ENCODE results near the gene KRTAP10-3. TPM values are rescaled to one million over a fixed set of nuclear protein-coding genes. Genes with fewer than 3 reads are reported as not detected.

Gene KRTAP10-3
- polyA plus RNA-seq, 2 of the 4 experiments (the other 2 are of a cell fraction), result not detected

- no peak for ATAC-seq
- TF ChIP-seq RCOR1 (IDR thresholded peaks at IDR 0.05; ENCODE audit: low read depth, low read length) (no peak), CHD2 (IDR thresholded peaks at IDR 0.05; ENCODE audit: low read length, partially characterized antibody) (no peak), EHF (CRISPR knock-in tag; IDR thresholded peaks at IDR 0.05) (no peak), KDM1A (IDR thresholded peaks at IDR 0.05; ENCODE audit: low read depth) (no peak), GATA3 (IDR thresholded peaks at IDR 0.05; ENCODE audit: borderline replicate concordance) (no peak), FOSB (CRISPR knock-in tag; IDR thresholded peaks at IDR 0.05) (no peak), MAZ (IDR thresholded peaks at IDR 0.05; ENCODE audit: borderline replicate concordance, low read depth, low read length) (no peak), FOXS1 (CRISPR knock-in tag; IDR thresholded peaks at IDR 0.05) (no peak), FOSL2 (IDR thresholded peaks at IDR 0.05) (no peak), FOSL2 (CRISPR knock-in tag; IDR thresholded peaks at IDR 0.05) (no peak), USF2 (IDR thresholded peaks at IDR 0.05) (no peak), CTCF (IDR thresholded peaks at IDR 0.05) (no peak), ZNF302 (CRISPR knock-in tag; IDR thresholded peaks at IDR 0.05) (no peak), MAX (IDR thresholded peaks at IDR 0.05) (no peak), MAFK (IDR thresholded peaks at IDR 0.05; ENCODE audit: partially characterized antibody) (no peak)
- TF ChIP-seq, protein P1, sequence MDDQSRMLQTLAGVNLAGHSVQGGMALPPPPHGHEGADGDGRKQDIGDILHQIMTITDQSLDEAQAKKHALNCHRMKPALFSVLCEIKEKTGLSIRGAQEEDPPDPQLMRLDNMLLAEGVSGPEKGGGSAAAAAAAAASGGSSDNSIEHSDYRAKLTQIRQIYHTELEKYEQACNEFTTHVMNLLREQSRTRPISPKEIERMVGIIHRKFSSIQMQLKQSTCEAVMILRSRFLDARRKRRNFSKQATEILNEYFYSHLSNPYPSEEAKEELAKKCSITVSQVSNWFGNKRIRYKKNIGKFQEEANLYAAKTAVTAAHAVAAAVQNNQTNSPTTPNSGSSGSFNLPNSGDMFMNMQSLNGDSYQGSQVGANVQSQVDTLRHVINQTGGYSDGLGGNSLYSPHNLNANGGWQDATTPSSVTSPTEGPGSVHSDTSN (IDR thresholded peaks at IDR 0.05), result no peak
- no peak overlapping the region for H3K4me3 ChIP-seq
- H3K27ac ChIP-seq, result no peak overlapping the region
- H3K4me1 ChIP-seq, result no peaks in the 10 kb centered on the region
- WGBS (ENCODE audit: missing lambda C conversion rate), result 18% methylated on average over 10 of the region's 17 CpGs
- FAIRE-seq, result no peak
- DNase-seq (ENCODE audit: low read depth in 1 of 2, low spot score in 1 of 2), result no peak
- no peak overlapping the region for H3K4me2 ChIP-seq
- H3K9me3 ChIP-seq, result no peaks in the 10 kb centered on the region
- CTCF ChIA-PET, result no interaction called here
- POLR2A ChIA-PET, result no interaction called here
Observed at GRCh38 chr21:44603109-44603875, 44.7 kb upstream of the KRTAP10-3 start.

DNA sequence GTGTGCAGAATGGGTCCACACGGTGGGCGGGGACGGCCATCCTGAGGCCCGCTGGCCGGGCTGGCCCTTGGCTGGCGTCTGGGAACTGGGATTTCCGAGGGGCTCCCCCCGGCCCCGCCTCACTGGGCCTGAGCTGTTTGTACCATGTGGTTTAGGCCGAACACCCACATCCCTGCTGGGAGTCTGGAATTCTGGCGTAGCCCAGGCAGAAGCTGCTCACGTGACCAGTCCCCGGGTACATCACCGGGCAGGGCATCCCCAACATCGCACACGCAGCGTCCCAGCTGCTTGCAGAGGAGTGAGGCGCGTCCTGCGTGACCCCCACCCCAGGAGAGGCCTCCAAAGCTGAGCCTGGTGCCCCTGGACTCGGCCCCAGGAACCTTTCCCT lies 43.9 kb upstream of the KRTAP10-3 start:
- FAIRE-seq, result no peak
- Histone ChIP-seq H3K9me3 (no peaks in the 10 kb centered on the region), H3K4me2 (no peak overlapping the region), H3K27ac (no peak overlapping the region), H3K4me3 (no peak overlapping the region), H3K4me1 (no peaks in the 10 kb centered on the region)
- ChIA-PET CTCF (no interaction called here), POLR2A (no interaction called here)
- no peak for DNase-seq (ENCODE audit: low read depth in 1 of 2, low spot score in 1 of 2)
- TF ChIP-seq ZSCAN20 (CRISPR knock-in tag; IDR thresholded peaks at IDR 0.05) (no peak), JUN (IDR thresholded peaks at IDR 0.05) (no peak), NFE2L2 (conservative IDR thresholded peaks at IDR 0.05; ENCODE audit: low read length) (no peak), CBX8 (IDR thresholded peaks at IDR 0.05) (no peak), FOXS1 (CRISPR knock-in tag; IDR thresholded peaks at IDR 0.05) (no peak), BCL3 (IDR thresholded peaks at IDR 0.05) (no peak), USF2 (IDR thresholded peaks at IDR 0.05) (no peak), ZC3H11A (IDR thresholded peaks at IDR 0.05) (no peak), HOXB13 (CRISPR knock-in tag; IDR thresholded peaks at IDR 0.05; ENCODE audit: low read depth) (no peak), MAZ (IDR thresholded peaks at IDR 0.05; ENCODE audit: borderline replicate concordance, low read depth, low read length) (no peak), HMGXB4 (CRISPR knock-in tag; IDR thresholded peaks at IDR 0.05; ENCODE audit: borderline replicate concordance) (no peak), RNF2 (IDR thresholded peaks at IDR 0.05; ENCODE audit: borderline replicate concordance, low read depth) (no peak), NPAS2 (CRISPR knock-in tag; IDR thresholded peaks at IDR 0.05; ENCODE audit: borderline replicate concordance) (no peak), GATA3 (IDR thresholded peaks at IDR 0.05; ENCODE audit: borderline replicate concordance) (no peak), HDAC2 (IDR thresholded peaks at IDR 0.05) (no peak)
- TF ChIP-seq, protein P1 (IDR thresholded peaks at IDR 0.05), result no peak
- 60% methylated on average over 1 of the region's 21 CpGs for WGBS (ENCODE audit: missing lambda C conversion rate)
- ATAC-seq, result no peak

Data from A549 (cell line).